ENCODE results near the gene SULT4A1. TPM values are rescaled to one million over a fixed set of nuclear protein-coding genes. Genes with fewer than 3 reads are reported as not detected.
A peak's percentile ranks its signal among the peaks of the same experiment; 100 is the strongest.

The SULT4A1 gene
- total RNA-seq, 5 donors from 2014 or later (not counting 1 experiment from before 2014, with no cell fraction given) = not detected

DNA sequence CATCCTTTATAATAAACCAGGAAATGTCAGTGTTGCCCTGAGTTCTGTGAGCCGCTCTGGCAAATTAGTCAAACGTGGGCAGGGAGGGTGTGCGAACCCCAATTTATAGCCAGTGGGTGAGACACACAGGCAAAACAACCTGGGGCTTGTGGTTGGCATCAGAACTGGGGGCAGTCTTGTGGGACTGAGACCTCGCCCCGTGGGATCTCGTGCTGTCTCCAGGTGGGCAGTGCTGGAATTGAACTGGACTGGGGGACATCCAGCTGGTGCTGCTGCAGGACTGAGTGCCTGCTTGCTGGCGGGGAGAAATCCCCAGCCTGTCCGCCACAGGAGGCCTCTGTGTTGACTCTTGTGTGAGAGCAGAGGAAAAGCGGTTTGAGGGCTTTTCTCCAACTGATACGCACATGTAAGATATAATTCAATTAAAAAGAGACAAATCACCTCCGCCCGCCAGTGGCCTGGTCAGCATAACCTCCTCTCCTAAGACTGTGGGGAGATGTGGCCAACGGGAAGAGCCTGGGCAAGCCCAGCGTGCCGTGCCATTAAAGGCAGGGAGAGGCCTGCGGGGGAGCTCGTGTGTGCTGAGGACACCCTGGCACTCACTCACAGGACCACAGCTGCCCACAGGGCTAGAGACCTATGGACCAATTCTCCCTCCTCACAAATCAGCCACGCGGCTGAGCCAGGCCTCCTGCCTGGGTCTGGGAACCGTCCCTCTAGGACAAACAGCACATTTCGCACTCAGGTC, 18.4 kb downstream of the SULT4A1 start:
- H3K4me1 ChIP-seq (ENCODE audit: control insufficient read depth in 1 of 2, extremely low read depth in 1 of 2, insufficient read depth in 2 of 2, low read length in 2 of 2) = no peaks in the 10 kb centered on the region

DNA sequence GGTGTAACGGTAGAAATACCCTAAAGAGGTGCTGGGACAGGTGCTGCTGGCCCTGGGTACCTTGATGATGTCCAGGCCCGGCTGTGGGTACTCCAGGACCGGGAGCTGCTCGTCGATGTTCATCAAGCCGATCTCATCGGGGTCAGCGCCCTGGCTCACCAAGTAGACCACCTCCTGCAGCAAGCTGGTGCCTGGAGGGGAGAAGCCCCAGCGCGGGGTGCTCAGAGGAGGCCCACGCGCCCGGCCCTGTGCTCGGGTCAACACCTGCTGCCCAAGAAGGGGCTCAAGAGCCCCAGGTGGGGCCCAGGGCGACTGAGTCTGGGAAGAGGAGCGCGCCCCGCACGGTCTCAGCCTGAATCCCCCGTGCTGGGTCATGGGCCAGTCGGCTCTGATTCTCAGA, 20.6 kb downstream of the SULT4A1 start:
- DNase-seq (no peak), ATAC-seq (replicated peaks in 1 of 4) (no peak)
- Histone ChIP-seq H3K27ac (ENCODE audit: low read length) (no peak overlapping the region), H3K27me3 (replicated peaks in 1 of 2; ENCODE audit: control insufficient read depth in 2 of 2, extremely low read depth in 1 of 2, insufficient read depth in 2 of 2, low read length in 1 of 2) (peaks cover 0 to 25% of the 10 kb centered on the region in 2 experiments), H3K4me1 (ENCODE audit: control insufficient read depth in 1 of 2, extremely low read depth in 1 of 2, insufficient read depth in 2 of 2, low read length in 2 of 2) (no peaks in the 10 kb centered on the region), H3K4me3 (ENCODE audit: control insufficient read depth in 1 of 2, extremely low read depth in 1 of 2, low read length in 1 of 2) (no peak overlapping the region), H3K9me3 (no peaks in the 10 kb centered on the region), H3K36me3 (ENCODE audit: control insufficient read depth in 2 of 2, extremely low read depth in 1 of 2, insufficient read depth in 1 of 2, low read length in 1 of 2) (no peaks in the 10 kb centered on the region)
- ChIA-PET POLR2A (no interaction called here), CTCF (no interaction called here)
- Mint-ChIP-seq H3K36me3 (no peaks in the 10 kb centered on the region), H3K27ac (no peak overlapping the region), H3K27me3 (no peaks in the 10 kb centered on the region), H3K4me3 (no peak overlapping the region), H3K9me3 (no peaks in the 10 kb centered on the region), H3K4me1 (no peaks in the 10 kb centered on the region)
- 88% methylated on average over 18 of the region's 21 CpGs for WGBS (ENCODE audit: insufficient coverage)

More for the DNA sequence above, 18.4 kb downstream of the SULT4A1 start:
- Mint-ChIP-seq H3K36me3 (no peaks in the 10 kb centered on the region), H3K4me3 (no peak overlapping the region), H3K4me1 (no peaks in the 10 kb centered on the region), H3K27ac (no peak overlapping the region), H3K27me3 (peaks cover 0 to 1% of the 10 kb centered on the region in 2 donors), H3K9me3 (no peaks in the 10 kb centered on the region)
- CTCF ChIA-PET = no interaction called here
- peaks cover 0 to 34% of the 10 kb centered on the region in 2 experiments for H3K27me3 ChIP-seq (replicated peaks in 1 of 2; ENCODE audit: control insufficient read depth in 2 of 2, extremely low read depth in 1 of 2, insufficient read depth in 2 of 2, low read length in 1 of 2)
- no peaks in the 10 kb centered on the region for H3K36me3 ChIP-seq (ENCODE audit: control insufficient read depth in 2 of 2, extremely low read depth in 1 of 2, insufficient read depth in 1 of 2, low read length in 1 of 2)
- DNase-seq (no peak), ATAC-seq (replicated peaks in 1 of 4) (no peak)
- no peaks in the 10 kb centered on the region for H3K9me3 ChIP-seq
- WGBS (ENCODE audit: insufficient coverage) = 88% methylated on average over 12 of the region's 21 CpGs
- POLR2A ChIA-PET = no interaction called here
- no peak overlapping the region for H3K4me3 ChIP-seq (ENCODE audit: control insufficient read depth in 1 of 2, extremely low read depth in 1 of 2, low read length in 1 of 2)
- no peak overlapping the region for H3K27ac ChIP-seq (ENCODE audit: low read length)

GRCh38 chr22:43840851-43841250, 21.5 kb downstream of the SULT4A1 start:
- Mint-ChIP-seq H3K4me1 (no peaks in the 10 kb centered on the region), H3K36me3 (no peaks in the 10 kb centered on the region), H3K27ac (no peak overlapping the region), H3K9me3 (no peaks in the 10 kb centered on the region), H3K27me3 (no peaks in the 10 kb centered on the region), H3K4me3 (no peak overlapping the region)
- ChIA-PET POLR2A (no interaction called here), CTCF (no interaction called here)
- no peak overlapping the region for H3K4me3 ChIP-seq (ENCODE audit: control insufficient read depth in 1 of 2, extremely low read depth in 1 of 2, low read length in 1 of 2)
- ATAC-seq (replicated peaks in 1 of 4) (no peak), DNase-seq (no peak)
- H3K4me1 ChIP-seq (ENCODE audit: control insufficient read depth in 1 of 2, extremely low read depth in 1 of 2, insufficient read depth in 2 of 2, low read length in 2 of 2) = no peaks in the 10 kb centered on the region
- H3K27ac ChIP-seq (ENCODE audit: low read length) = no peak overlapping the region
- H3K9me3 ChIP-seq = no peaks in the 10 kb centered on the region
- peaks cover 0 to 27% of the 10 kb centered on the region in 2 experiments for H3K27me3 ChIP-seq (replicated peaks in 1 of 2; ENCODE audit: control insufficient read depth in 2 of 2, extremely low read depth in 1 of 2, insufficient read depth in 2 of 2, low read length in 1 of 2)
- WGBS (ENCODE audit: insufficient coverage) = 79% methylated on average over 12 of the region's 16 CpGs
- no peaks in the 10 kb centered on the region for H3K36me3 ChIP-seq (ENCODE audit: control insufficient read depth in 2 of 2, extremely low read depth in 1 of 2, insufficient read depth in 1 of 2, low read length in 1 of 2)

DNA sequence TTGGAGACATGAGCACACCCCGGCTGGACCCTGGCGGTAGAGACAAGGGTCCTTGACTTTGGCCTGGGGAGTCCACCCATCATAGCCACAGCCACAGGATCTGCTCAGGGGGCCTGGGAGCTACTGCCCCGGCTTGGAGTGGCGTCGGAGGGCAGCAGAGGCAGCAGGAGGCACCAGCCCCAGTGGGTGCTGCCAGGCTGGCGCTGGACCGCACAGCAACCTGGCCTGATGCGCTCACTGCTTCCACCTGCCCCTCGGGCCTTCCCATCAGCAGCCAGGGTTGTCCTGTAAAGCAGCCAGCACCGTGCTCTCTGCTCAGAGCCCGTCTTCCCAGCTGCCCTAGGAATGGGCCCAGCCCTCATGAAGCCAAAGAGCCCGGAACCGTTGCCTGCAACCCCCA, 21.9 kb downstream of the SULT4A1 start:
- H3K9me3 ChIP-seq = no peaks in the 10 kb centered on the region
- DNase-seq = no peak
- Mint-ChIP-seq H3K4me1 (no peaks in the 10 kb centered on the region), H3K9me3 (no peaks in the 10 kb centered on the region), H3K36me3 (no peaks in the 10 kb centered on the region), H3K27ac (no peak overlapping the region), H3K4me3 (no peak overlapping the region), H3K27me3 (peaks cover 0 to 4% of the 10 kb centered on the region in 2 donors)
- CTCF ChIA-PET = no interaction called here
- H3K4me3 ChIP-seq (ENCODE audit: control insufficient read depth in 1 of 2, extremely low read depth in 1 of 2, low read length in 1 of 2) = no peak overlapping the region
- H3K27me3 ChIP-seq (replicated peaks in 1 of 2; ENCODE audit: control insufficient read depth in 2 of 2, extremely low read depth in 1 of 2, insufficient read depth in 2 of 2, low read length in 1 of 2) = peaks cover 0 to 31% of the 10 kb centered on the region in 2 experiments
- H3K36me3 ChIP-seq (ENCODE audit: control insufficient read depth in 2 of 2, extremely low read depth in 1 of 2, insufficient read depth in 1 of 2, low read length in 1 of 2) = no peaks in the 10 kb centered on the region
- ATAC-seq (replicated peaks in 1 of 4) = no peak
- 87% methylated on average over 11 of the region's 13 CpGs for WGBS (ENCODE audit: insufficient coverage)
- no peaks in the 10 kb centered on the region for H3K4me1 ChIP-seq (ENCODE audit: control insufficient read depth in 1 of 2, extremely low read depth in 1 of 2, insufficient read depth in 2 of 2, low read length in 2 of 2)
- no peak overlapping the region for H3K27ac ChIP-seq (ENCODE audit: low read length)
- POLR2A ChIA-PET = no interaction called here

- no peak overlapping the region for H3K27ac Mint-ChIP-seq
- no peaks in the 10 kb centered on the region for H3K36me3 Mint-ChIP-seq
- peaks cover 0 to 36% of the 10 kb centered on the region in 2 experiments for H3K27me3 ChIP-seq (replicated peaks in 1 of 2; ENCODE audit: control insufficient read depth in 2 of 2, extremely low read depth in 1 of 2, insufficient read depth in 2 of 2, low read length in 1 of 2)
- CTCF ChIA-PET = no interaction called here
- WGBS (ENCODE audit: insufficient coverage) = 55% methylated on average over 8 of the region's 8 CpGs
- DNase-seq = no peak
- peaks cover 0 to 9% of the 10 kb centered on the region in 2 donors for H3K27me3 Mint-ChIP-seq
- no peak overlapping the region for H3K27ac ChIP-seq (ENCODE audit: low read length)
- no peaks in the 10 kb centered on the region for H3K36me3 ChIP-seq (ENCODE audit: control insufficient read depth in 2 of 2, extremely low read depth in 1 of 2, insufficient read depth in 1 of 2, low read length in 1 of 2)
- no peak for ATAC-seq (replicated peaks in 1 of 4)
- no peaks in the 10 kb centered on the region for H3K4me1 ChIP-seq (ENCODE audit: control insufficient read depth in 1 of 2, extremely low read depth in 1 of 2, insufficient read depth in 2 of 2, low read length in 2 of 2)
- H3K9me3 Mint-ChIP-seq = no peaks in the 10 kb centered on the region
- no peak overlapping the region for H3K4me3 Mint-ChIP-seq
- no peaks in the 10 kb centered on the region for H3K9me3 ChIP-seq
- no peaks in the 10 kb centered on the region for H3K4me1 Mint-ChIP-seq
- H3K4me3 ChIP-seq (ENCODE audit: control insufficient read depth in 1 of 2, extremely low read depth in 1 of 2, low read length in 1 of 2) = no peak overlapping the region
- POLR2A ChIA-PET = no interaction called here
These were observed 22.5 kb downstream of the SULT4A1 start for GRCh38 chr22:43839781-43840180.

- H3K36me3 Mint-ChIP-seq = no peaks in the 10 kb centered on the region
- H3K27me3 Mint-ChIP-seq = peaks cover 0 to 9% of the 10 kb centered on the region in 2 donors
- CTCF ChIA-PET = no interaction called here
- DNase-seq (no peak), ATAC-seq (replicated peaks in 1 of 4) (peak in 1 of 4 experiments; percentile 20)
- WGBS (ENCODE audit: insufficient coverage) = 89% methylated on average over 25 of the region's 25 CpGs
- H3K9me3 ChIP-seq = no peaks in the 10 kb centered on the region
- no peaks in the 10 kb centered on the region for H3K4me1 Mint-ChIP-seq
- H3K27ac ChIP-seq (ENCODE audit: low read length) = no peak overlapping the region
- H3K4me3 ChIP-seq (ENCODE audit: control insufficient read depth in 1 of 2, extremely low read depth in 1 of 2, low read length in 1 of 2) = no peak overlapping the region
- no peaks in the 10 kb centered on the region for H3K4me1 ChIP-seq (ENCODE audit: control insufficient read depth in 1 of 2, extremely low read depth in 1 of 2, insufficient read depth in 2 of 2, low read length in 2 of 2)
- POLR2A ChIA-PET = no interaction called here
- H3K4me3 Mint-ChIP-seq = no peak overlapping the region
- no peak overlapping the region for H3K27ac Mint-ChIP-seq
- H3K27me3 ChIP-seq (replicated peaks in 1 of 2; ENCODE audit: control insufficient read depth in 2 of 2, extremely low read depth in 1 of 2, insufficient read depth in 2 of 2, low read length in 1 of 2) = peaks cover 0 to 31% of the 10 kb centered on the region in 2 experiments
- H3K36me3 ChIP-seq (ENCODE audit: control insufficient read depth in 2 of 2, extremely low read depth in 1 of 2, insufficient read depth in 1 of 2, low read length in 1 of 2) = no peaks in the 10 kb centered on the region
- no peaks in the 10 kb centered on the region for H3K9me3 Mint-ChIP-seq
These were observed 23.6 kb downstream of the SULT4A1 start for GRCh38 chr22:43838571-43839307.
